HAP-1 (cell line): Measurements from ENCODE around the gene INO80E.
"Not testable (repeated sequence)": the region's sequence is repeated elsewhere in the genome, so short reads cannot be mapped to it uniquely, and the experiment has no call there.

Experiments
- DNase-seq, 2 experiments: peaks; one replicate each; pipeline ENCODE4 v3.0.0-alpha.2; 2016 to 2020; ENCODE audit warnings: low spot score in 2 of 2
- H3K27me3 ChIP-seq: fragments of 250-450 bp; sonication (Bioruptor Pico); 2 replicates; pipeline ENCODE4 v1.5.1; 2020; ENCODE audit warnings: low read depth, mild to moderate bottlenecking, moderate library complexity
- H3K36me3 ChIP-seq: fragments of 250-450 bp; sonication (Bioruptor Pico); replicated peaks from 2 replicates; pipeline ENCODE4 v1.5.1; 2020; ENCODE audit warnings: mild to moderate bottlenecking
- H3K4me1 ChIP-seq: fragments of 250-450 bp; sonication (Bioruptor Pico); 2 replicates; pipeline ENCODE4 v1.5.1; 2020; ENCODE audit warnings: mild to moderate bottlenecking
- H3K4me3 ChIP-seq: fragments of 250-450 bp; sonication (Bioruptor Pico); 2 replicates; pipeline ENCODE4 v1.5.1; 2020; ENCODE audit warnings: mild to moderate bottlenecking, moderate library complexity
- H3K9me3 ChIP-seq: fragments of 250-450 bp; sonication (Bioruptor Pico); 2 replicates; pipeline ENCODE4 v1.5.1; 2020; ENCODE audit warnings: mild to moderate bottlenecking, moderate library complexity
- in situ Hi-C: fragments of 300-500 bp; cut with MboI; formaldehyde crosslinking; loops from 3 replicates; pipeline ENCODE4 v1.14.3; 2020; ENCODE audit warnings: low sequenced_read_pairs, inconsistent platforms, mixed read lengths

INO80E gene, protein sequence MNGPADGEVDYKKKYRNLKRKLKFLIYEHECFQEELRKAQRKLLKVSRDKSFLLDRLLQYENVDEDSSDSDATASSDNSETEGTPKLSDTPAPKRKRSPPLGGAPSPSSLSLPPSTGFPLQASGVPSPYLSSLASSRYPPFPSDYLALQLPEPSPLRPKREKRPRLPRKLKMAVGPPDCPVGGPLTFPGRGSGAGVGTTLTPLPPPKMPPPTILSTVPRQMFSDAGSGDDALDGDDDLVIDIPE

DNA sequence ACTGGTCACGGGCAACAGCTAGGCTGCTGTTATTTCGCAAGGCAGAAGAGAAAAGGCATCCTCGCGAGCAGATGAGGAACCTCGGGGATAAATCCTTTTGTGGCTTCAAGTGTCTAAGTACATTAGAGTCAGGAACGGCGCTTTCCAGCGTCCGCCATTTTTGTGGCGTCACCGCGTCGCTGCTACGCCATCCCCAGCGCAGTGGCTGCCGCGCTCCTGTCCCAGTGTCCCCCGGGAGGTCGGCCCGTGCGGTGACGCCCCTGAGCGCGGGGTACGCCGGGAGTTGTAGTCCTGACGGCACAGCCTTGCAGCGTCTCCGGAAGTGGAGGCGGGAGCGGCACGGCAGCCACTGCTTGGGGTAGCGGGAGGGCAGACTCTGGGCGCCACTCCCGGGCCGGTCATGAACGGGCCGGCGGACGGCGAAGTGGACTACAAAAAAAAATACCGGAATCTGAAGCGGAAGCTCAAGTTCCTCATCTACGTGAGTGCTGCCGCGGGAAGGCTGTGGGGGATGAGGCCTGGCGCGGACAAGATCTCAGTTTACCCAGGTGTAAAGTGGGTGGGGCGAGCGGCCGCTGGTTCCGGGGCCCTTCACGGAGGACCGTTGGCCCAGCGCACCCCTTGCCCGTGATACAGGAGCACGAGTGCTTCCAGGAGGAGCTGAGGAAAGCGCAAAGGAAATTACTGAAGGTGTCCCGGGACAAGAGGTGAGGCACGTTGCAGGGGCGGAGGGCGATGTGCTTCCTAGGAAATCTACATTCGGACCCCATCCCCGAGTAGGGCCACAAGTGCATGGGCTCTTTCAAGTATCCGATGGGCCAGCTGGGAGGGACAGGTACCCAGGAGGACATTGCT lies at the start of gene INO80E:
TSS of gene INO80E (plus strand) at position 331 of the 855 bp plus-strand sequence. CDS start at position 401, 70 bp downstream.
- Histone ChIP-seq H3K36me3 (peaks cover 48% of the 10 kb centered on the region), H3K4me1 (peaks cover 13% of the 10 kb centered on the region), H3K9me3 (no peaks in the 10 kb centered on the region), H3K4me3 (peak within 1 kb of the TSS; percentile 92), H3K27me3 (no peaks in the 10 kb centered on the region)
- in situ Hi-C loops, result no loop called here
- peak; percentile 95 to 99 for DNase-seq

DNA sequence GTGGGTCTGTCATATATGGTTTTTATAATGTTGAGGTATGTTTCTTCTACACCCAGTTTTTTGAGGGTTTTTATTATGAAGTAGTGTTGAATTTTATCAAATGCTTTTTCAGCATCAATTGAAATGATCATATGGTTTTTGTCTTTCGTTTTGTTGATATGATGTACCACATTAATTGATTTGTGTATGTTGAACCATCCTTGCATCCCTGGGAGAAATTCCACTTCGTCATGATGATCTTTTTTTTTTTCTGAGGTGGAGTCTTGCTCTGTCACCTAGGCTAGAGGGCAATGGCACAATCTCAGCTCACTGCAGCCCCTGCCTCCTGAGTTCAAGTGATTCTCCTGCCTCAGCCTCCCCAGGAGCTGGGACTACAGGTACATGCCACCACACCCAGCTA lies 48.1 kb upstream of the INO80E start:
- no peak for DNase-seq
- Histone ChIP-seq H3K4me3 (no peak overlapping the region), H3K36me3 (no peaks in the 10 kb centered on the region), H3K9me3 (peaks cover 10% of the 10 kb centered on the region), H3K27me3 (no peaks in the 10 kb centered on the region), H3K4me1 (peaks cover 13% of the 10 kb centered on the region)
- in situ Hi-C loops, result no loop called here

DNA sequence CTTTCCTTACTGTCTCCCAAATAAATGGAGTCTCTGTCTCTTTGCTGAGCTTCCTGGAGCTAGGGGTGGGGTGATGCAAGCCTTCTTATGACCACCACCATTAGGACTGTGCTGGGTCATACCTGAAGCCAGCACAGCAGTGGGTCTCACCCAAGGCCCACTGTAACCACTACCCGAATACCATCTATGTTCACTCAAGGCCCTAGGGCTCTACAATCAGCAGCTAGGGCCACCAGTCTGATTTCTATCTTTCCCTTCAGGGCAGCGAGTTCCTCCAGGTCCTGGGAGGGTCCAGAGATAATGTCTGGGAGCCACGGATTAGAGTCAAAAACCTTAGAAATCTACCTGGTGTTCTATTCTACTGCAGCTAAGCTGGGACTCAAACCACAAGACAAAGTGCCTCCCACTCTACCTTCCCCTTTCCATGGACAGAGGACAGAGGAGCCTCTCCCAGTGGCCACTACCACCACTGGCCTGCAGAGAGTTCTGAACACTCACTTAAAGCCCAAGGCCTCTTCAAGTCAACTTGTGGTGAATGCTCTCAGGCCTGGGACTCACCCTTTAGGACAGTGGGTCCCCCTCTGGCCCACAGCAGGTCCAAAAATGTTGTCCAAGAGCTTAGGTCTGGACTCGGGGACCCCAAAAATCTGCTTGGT lies 45.1 kb upstream of the INO80E start:
- Histone ChIP-seq H3K4me1 (no peaks in the 10 kb centered on the region), H3K36me3 (no peaks in the 10 kb centered on the region), H3K27me3 (no peaks in the 10 kb centered on the region), H3K4me3 (no peak overlapping the region), H3K9me3 (peaks cover 10% of the 10 kb centered on the region)
- DNase-seq, result no peak
- in situ Hi-C loops, result no loop called here

DNA sequence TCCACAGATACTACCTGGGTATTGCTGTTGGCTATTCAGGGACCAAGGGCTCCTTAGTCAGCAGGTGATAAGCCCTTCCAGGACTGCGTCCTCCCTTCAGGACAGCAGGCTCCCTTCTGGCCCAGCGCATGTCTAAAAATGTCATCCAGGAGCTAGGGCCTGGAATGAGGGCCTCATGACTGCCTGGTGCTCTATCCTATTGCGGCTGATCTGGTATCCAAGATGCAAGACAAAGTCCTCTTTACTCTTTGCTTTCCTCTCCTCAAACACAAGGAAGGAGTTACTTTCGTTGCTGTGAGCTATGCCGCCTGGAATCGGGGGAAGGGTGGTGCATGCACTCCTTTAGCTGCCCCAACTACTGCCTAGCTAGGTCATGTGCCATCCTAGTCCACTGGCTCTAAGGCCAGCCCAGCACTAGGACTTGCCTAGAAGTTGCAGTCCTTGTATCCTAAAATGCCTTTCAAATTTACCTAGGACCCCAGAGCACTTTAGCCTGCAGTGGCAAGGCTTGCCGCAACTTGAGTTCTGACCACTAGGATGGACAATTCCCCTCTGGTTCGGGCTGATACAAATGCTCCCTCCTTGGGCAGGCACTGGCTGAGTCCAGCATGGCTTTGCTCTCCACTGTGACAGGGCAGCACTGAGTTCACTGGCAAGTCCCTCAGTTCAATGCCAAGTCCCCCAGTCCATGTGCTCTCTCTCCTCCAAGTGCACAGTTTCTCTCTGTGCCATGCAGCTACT lies 44.2 kb upstream of the INO80E start:
- Histone ChIP-seq H3K36me3 (no peaks in the 10 kb centered on the region), H3K9me3 (peaks cover 10% of the 10 kb centered on the region), H3K4me3 (no peak overlapping the region), H3K27me3 (peaks cover 3% of the 10 kb centered on the region; the same call in 1 of the 2 replicates), H3K4me1 (no peaks in the 10 kb centered on the region)
- DNase-seq, result no peak
- in situ Hi-C loops, result no loop called here

DNA sequence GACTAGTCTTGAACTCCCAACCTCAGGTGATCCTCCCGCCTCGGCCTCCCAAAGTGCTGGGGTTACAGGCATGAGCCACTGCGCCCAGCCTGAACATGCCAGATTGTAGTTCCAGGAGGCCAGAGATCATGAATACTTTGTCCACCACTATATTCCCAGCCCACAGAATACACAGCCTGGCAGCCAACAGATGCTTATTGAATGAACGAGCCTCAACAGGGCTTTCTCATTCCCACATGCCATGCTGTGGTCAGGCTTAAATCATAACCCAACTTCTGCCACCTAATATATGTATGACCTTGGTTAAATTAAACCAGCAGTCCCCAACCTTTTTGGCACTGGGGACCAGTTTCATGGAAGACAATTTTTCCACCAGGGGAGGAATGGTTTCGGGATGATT lies 37.3 kb upstream of the INO80E start:
- Histone ChIP-seq H3K4me3 (no peak overlapping the region), H3K27me3 (peaks cover 3% of the 10 kb centered on the region; the same call in 1 of the 2 replicates), H3K9me3 (no peaks in the 10 kb centered on the region), H3K36me3 (no peaks in the 10 kb centered on the region), H3K4me1 (peaks cover 9% of the 10 kb centered on the region)
- DNase-seq, result no peak
- in situ Hi-C loops, result no loop called here

DNA sequence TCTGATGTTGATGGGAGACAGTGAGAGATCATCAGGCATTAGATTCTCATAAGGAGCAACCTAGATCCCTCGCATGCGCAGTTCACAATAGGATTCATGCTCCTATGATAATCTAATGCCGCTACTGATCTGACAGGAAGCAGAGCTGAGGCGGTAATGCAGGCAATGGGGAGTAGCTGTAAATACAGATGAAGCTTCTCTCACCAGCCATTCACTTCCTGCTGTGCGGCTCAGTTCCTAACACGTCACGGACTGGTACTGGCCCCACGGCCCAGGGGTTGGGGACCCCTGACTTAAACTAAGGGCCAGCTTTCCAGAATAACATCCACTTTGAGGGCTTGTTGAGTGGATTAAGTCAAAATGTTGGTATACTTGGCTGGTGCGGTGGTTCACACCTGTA lies 36.7 kb upstream of the INO80E start:
- in situ Hi-C loops, result no loop called here

DNA sequence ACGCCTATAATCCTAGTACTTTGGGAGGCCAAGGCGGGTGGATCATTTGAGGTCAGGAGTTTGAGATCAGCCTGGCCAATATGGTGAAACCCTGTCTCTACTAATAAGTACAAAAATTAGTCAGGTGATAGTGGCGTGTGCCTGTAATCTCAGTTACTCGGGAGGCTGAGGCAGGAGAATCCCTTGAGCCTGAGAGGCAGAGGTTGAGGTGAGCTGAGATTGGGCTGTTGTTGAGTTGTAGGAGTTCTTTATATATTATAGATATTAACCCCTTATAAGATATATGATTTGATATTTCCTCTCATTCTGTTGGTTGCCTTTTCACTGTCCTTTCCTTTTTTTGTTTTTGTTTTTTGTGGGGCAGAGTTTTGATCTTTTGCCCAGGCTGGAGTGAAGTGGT lies 36.2 kb upstream of the INO80E start:
- H3K4me3 ChIP-seq, in situ Hi-C loops, H3K9me3 ChIP-seq, H3K4me1 ChIP-seq, H3K36me3 ChIP-seq, DNase-seq, H3K27me3 ChIP-seq: not testable (repeated sequence)

More for the DNA sequence above, 36.7 kb upstream of the INO80E start:
- peaks cover 3% of the 10 kb centered on the region; the same call in 1 of the 2 replicates for H3K27me3 ChIP-seq
- H3K36me3 ChIP-seq, result no peaks in the 10 kb centered on the region
- H3K4me1 ChIP-seq, result peaks cover 9% of the 10 kb centered on the region
- no peaks in the 10 kb centered on the region for H3K9me3 ChIP-seq
- no peak overlapping the region for H3K4me3 ChIP-seq
- no peak for DNase-seq

DNA sequence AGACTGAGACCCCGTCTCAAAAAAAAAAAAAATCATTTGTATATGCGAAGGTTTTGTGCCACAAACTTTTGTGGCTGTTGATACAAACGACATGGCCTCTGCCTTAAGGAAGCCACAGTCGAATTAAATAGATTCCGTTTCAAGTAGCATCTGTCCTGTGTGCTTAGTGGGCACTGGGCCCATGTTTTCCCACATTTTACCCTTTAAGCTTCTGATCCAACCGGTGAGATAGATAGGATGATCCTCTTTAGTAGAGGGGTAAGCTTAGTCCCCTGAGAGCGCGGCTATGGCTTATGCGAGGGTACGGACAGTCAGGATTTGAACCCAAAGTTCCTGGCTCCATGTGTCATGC lies 34.9 kb upstream of the INO80E start:
- in situ Hi-C loops, result no loop called here
- H3K4me1 ChIP-seq, result peaks cover 9% of the 10 kb centered on the region
- no peaks in the 10 kb centered on the region for H3K36me3 ChIP-seq
- H3K9me3 ChIP-seq, result no peaks in the 10 kb centered on the region
- peak overlapping the region; percentile 60 for H3K4me3 ChIP-seq
- peaks cover 3% of the 10 kb centered on the region; the same call in 1 of the 2 replicates for H3K27me3 ChIP-seq
- no peak for DNase-seq

DNA sequence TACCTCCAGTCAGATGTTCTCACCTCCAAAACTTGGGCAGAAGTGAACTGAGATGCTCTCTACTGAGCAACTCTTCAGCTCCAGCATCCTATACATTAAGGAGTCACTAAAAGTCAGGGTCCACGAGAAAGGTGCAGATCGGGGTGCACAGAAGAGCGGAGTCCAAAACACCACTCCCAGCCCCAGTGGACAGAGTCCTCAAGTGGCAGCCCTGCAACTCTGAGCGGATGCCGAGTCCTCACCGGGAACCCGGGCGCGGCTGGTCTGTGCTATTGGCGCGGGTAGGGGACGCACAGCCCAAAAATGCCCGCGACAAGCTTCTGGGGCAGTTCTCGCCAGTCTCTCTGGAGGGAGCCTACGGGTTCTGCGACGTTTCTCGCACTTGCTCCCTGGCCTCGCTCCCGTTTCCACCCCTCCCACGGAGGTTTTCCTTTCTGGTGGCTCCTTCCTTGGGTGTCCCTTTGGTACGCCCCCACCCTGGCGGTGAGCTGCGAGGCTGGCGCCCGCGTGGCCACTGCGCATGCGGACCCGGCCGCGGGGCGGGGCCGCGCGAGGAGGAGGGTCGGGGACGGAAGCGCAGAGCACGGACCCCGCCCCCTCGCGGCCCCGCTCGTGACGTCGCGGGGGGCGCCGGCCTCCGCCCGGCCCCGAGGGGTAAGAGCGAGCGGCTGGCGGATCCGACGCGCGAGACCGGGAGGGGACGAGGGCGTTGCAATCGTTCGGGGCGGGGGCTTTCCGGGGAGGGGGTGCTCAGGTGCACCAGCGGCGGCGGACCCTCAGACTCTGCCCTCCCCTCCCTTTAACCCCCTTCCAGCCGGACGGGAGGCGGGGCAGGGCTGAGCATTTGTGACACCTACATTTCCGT lies 34.3 kb upstream of the INO80E start, which contains the start of gene TMEM219:
TSS of gene TMEM219 (plus strand) at position 601 of the 865 bp plus-strand sequence. CDS start 1,065 bp downstream, outside the sequence.
- peaks cover 9% of the 10 kb centered on the region for H3K4me1 ChIP-seq
- H3K27me3 ChIP-seq, result no peaks in the 10 kb centered on the region
- peak within 1 kb of the TSS; percentile 60 for H3K4me3 ChIP-seq
- H3K9me3 ChIP-seq, result no peaks in the 10 kb centered on the region
- in situ Hi-C loops, result no loop called here
- H3K36me3 ChIP-seq, result no peaks in the 10 kb centered on the region
- peak; percentile 73 to 92 for DNase-seq

DNA sequence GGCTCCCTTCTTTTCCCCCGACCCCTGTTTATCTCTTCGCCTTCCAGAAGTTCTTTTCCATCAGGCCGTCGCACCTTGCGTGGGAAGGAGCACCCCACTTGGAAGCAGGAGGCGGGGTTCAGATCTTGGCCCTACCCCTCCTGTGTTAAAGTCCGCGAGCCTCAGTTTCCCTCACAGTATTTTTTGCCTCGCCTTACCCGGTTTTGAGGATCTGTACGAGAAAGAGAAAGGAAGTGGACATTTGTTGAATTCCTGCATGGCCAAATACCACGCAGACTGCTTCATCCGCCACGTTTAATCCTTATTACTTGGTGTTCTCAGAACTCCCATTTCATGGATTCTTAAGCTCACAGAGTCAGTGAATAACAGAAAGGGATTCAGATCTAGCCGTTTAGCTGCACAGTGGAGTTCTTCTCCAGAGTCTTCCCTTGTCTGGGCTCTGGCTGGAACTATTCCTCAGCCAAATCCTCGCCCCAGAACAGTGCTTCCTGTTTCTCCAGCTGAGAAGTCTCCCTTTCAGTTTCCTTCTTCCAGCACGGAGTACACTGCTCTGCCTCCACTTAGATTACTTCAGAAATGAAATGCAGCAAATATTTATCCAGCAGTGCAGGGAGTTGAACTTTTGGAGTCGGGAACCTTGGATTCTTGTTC lies 33.6 kb upstream of the INO80E start:
- no peak for DNase-seq
- peaks cover 9% of the 10 kb centered on the region for H3K4me1 ChIP-seq
- H3K9me3 ChIP-seq, result no peaks in the 10 kb centered on the region
- H3K4me3 ChIP-seq, result peak overlapping the region; percentile 60
- no peaks in the 10 kb centered on the region for H3K27me3 ChIP-seq
- in situ Hi-C loops, result no loop called here
- no peaks in the 10 kb centered on the region for H3K36me3 ChIP-seq

DNA sequence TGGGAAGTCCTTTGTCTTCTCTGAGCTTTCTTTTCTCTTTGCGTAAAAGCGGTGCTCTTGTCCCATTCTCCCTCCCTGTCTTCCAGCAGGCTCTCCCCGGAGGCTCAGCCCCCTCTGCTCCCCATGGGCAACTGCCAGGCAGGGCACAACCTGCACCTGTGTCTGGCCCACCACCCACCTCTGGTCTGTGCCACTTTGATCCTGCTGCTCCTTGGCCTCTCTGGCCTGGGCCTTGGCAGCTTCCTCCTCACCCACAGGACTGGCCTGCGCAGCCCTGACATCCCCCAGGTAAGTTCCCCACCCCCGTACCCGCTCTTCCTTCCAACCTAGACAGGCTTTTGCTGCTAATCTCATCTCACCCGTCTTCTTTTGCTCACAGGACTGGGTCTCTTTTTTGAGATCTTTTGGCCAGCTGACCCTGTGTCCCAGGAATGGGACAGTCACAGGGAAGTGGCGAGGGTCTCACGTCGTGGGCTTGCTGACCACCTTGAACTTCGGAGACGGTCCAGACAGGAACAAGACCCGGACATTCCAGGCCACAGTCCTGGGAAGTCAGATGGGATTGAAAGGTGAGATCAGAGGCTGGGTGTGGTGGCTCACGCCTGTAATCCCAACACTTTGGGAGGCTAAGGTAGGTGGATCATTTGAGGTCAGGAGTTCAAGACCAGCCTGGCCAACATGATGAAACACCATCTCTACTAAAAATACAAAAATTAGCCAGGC lies 32.9 kb upstream of the INO80E start:
- Histone ChIP-seq H3K27me3 (no peaks in the 10 kb centered on the region), H3K9me3 (no peaks in the 10 kb centered on the region), H3K36me3 (peaks cover 3% of the 10 kb centered on the region), H3K4me3 (no peak overlapping the region), H3K4me1 (peaks cover 9% of the 10 kb centered on the region)
- DNase-seq, result no peak
- in situ Hi-C loops, result no loop called here

DNA sequence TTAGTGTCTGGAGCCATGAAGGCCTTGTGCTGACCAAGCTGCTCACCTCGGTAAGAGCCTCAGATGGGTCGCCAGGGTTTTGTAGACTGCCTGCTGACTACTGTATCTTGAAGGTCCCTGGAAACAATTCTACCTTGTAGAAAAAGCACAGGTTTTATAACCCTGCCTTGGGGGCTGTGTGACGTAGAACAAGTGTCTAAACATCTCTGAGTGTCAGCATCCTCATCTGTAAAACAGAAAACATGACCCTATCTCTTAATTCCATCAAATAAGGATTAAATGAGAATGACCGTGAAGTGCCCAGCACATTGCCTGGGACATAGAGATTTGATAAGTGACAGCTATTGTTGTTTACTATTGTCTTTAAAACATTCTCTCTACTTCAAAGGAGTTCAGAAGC lies 27.8 kb upstream of the INO80E start:
- Histone ChIP-seq H3K4me1 (no peaks in the 10 kb centered on the region), H3K27me3 (no peaks in the 10 kb centered on the region), H3K4me3 (no peak overlapping the region), H3K9me3 (peaks cover 5% of the 10 kb centered on the region), H3K36me3 (peaks cover 21% of the 10 kb centered on the region)
- no peak for DNase-seq
- in situ Hi-C loops, result no loop called here
